ENCODE results near the gene PMEPA1.

The PMEPA1 gene

GRCh38 chr20:57656252-57656820 is 53.5 kb downstream of the PMEPA1 start:
- no peak overlapping the region for H3K27ac ChIP-seq
- H3K4me3 ChIP-seq, result no peak overlapping the region

GRCh38 chr20:57655809-57656155 is 54.0 kb downstream of the PMEPA1 start:
- no peak for DNase-seq (ENCODE audit: low spot score)
- Histone ChIP-seq H3K27ac (no peak overlapping the region), H3K4me3 (no peak overlapping the region)
- no peak for TF ChIP-seq CTCF (IDR thresholded peaks at IDR 0.05)

More at GRCh38 chr20:57656252-57656820, 53.5 kb downstream of the PMEPA1 start:
- no peak for TF ChIP-seq CTCF (IDR thresholded peaks at IDR 0.05)
- DNase-seq (ENCODE audit: low spot score), result peak; percentile 69

DNA sequence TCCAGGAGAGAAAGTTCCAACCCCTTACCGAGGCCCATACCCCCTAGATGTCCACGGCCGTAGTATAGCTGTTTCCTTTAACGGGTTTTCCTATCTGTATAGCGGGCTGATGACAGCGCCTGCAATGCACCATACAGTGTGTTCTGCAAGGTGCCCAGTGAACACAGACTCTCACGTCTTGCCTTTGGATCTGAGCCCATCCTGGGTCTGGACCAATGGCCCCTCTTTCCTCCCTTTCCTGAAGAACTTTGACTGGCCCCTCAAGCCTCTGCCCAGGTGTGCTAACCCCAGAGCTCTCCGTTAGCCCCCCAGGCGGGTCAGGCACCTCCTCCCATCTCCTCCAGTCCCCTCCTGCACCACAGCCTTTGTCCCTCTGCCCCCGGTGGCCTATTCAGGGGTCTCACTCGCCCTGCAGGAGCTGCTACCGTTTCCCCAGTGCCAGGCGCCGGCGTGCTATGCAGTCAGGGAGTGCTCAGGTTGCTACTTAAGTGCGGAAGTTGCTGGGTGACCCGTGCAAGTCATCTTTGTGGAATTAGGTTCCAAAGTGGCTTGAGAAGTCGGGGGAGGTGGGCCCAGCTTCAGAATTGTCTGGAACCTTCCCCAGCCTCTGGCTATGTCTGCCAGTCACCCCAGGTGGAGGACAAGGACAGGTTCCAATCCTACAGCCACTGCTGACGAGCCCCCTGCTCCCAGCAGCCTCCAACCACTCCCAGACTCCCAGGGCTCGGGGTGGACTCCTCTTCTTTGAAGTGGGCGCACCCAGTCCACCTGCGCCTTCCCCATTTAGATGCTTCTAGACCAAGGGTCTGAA is 54.6 kb downstream of the PMEPA1 start:
- no peak for TF ChIP-seq CTCF (IDR thresholded peaks at IDR 0.05)
- DNase-seq (ENCODE audit: low spot score), result peak; percentile 69
- Histone ChIP-seq H3K4me3 (no peak overlapping the region), H3K27ac (peak overlapping the region in 1 of 2 donors; percentile 13)

DNA sequence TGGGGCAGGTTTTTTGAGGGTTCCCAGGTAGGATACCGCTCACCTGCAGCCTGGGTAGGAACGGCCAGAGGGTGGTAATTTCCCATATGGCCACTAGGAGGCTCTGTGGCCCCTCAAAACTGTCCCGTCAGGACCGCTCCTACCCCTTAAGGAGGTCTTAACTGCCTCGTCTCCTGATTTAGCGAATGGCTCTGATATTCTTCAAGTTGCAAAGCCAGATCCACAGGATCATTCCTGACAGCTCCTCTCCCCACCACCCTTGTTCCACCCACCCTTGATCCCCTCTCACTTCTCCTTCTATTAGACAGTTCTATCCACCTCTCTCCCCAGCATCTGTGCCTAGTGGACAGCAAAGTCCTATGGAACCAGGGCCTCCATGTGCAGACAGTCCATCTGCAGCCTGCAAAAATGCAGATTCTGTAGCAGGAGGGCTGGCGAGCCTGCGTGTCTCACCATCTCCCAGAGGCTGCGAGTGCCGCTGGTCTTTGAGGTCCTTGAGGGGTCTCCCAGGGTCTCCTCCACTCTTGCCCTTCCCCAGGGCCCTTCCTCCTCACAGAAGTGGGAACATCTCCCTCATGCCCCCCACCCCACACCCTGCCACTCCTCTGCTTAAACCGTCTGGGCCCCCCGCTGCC is 55.3 kb downstream of the PMEPA1 start:
- Histone ChIP-seq H3K4me3 (no peak overlapping the region), H3K27ac (peak overlapping the region in 1 of 2 donors; percentile 13)
- DNase-seq (ENCODE audit: low spot score), result peak; percentile 74
- peak; percentile 83 for TF ChIP-seq CTCF (IDR thresholded peaks at IDR 0.05)

DNA sequence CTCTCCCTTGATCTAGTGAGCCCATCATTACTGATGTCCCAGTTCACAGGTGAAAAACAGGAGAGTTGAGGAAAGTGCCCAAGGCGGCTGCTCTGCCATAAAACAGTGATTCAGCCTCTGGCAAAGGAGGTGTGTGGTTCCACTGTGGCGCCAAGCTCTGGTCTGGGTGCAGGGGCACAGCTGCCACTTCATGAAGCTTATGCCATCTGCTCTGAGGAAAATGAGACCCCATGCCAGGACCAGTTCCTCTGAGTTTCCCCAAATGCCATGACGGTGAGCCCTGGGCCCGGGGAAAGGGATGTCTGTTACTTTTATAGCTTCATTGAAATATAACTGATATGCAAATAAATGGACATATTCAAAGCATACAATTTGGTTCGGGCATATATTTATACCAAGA is 55.9 kb downstream of the PMEPA1 start:
- H3K27ac ChIP-seq, result no peak overlapping the region
- TF ChIP-seq CTCF (IDR thresholded peaks at IDR 0.05), result no peak
- DNase-seq (ENCODE audit: low spot score), result no peak
- no peak overlapping the region for H3K4me3 ChIP-seq

GRCh38 chr20:57653546-57653900 is 56.3 kb downstream of the PMEPA1 start:
- no peak overlapping the region for H3K4me3 ChIP-seq
- peak; percentile 70 for DNase-seq (ENCODE audit: low spot score)
- H3K27ac ChIP-seq, result no peak overlapping the region
- TF ChIP-seq CTCF (IDR thresholded peaks at IDR 0.05), result no peak

Data from coronary artery (tissue), 2 donors.